Thyroid gland (tissue), 4 donors: ENCODE data around the gene SKIC8.

ENCODE experiments used
- POLR2A ChIP-seq, 2 donors: fragments of 450-650 bp; IDR thresholded peaks; one replicate each; pipeline ENCODE4 v1.6.1; 2017; ENCODE audit warnings: antibody characterized with exemption in 2 of 2, mild to moderate bottlenecking in 2 of 2, moderate library complexity in 1 of 2
- TF ChIP-seq, protein P1 (sequence below), 6 experiments: fragments of 200-600 bp in 3 of 6; fragments of 450-650 bp in 3 of 6; sonication (generic) in 3 of 6; IDR thresholded peaks; one replicate each; pipeline ENCODE4 v1.5.1; 2016 to 2019; ENCODE audit warnings: antibody characterized with exemption in 6 of 6, mild to moderate bottlenecking in 2 of 6, inconsistent platforms in 1 of 6, moderate library complexity in 1 of 6

DNA sequence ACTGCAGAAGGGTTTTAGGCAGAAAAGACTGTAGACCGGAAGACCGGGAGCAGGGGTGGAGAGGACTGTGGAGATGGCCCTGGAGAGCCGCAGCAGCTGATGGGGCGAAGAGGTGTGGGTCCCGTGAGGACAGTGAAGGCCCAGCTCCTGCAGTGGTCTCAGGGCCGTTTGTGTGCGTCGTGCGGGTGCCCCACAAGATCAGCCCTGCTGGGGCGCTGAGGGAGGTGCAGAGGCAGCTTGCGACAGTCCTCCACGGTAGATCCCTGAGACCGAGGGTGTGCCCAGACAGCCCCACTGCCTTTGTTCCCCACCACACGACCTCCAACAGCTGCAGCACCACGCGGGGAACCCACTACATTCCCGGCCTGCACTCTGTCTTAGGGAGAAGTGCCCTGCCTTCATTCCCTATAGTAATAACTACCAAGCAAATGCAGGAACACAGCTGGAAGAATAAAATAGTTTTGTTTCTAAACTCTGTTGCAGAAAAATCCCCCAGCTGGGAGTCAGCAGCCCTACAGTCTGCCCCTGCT, 21.7 kb upstream of the SKIC8 start:
- TF ChIP-seq, protein P1, sequence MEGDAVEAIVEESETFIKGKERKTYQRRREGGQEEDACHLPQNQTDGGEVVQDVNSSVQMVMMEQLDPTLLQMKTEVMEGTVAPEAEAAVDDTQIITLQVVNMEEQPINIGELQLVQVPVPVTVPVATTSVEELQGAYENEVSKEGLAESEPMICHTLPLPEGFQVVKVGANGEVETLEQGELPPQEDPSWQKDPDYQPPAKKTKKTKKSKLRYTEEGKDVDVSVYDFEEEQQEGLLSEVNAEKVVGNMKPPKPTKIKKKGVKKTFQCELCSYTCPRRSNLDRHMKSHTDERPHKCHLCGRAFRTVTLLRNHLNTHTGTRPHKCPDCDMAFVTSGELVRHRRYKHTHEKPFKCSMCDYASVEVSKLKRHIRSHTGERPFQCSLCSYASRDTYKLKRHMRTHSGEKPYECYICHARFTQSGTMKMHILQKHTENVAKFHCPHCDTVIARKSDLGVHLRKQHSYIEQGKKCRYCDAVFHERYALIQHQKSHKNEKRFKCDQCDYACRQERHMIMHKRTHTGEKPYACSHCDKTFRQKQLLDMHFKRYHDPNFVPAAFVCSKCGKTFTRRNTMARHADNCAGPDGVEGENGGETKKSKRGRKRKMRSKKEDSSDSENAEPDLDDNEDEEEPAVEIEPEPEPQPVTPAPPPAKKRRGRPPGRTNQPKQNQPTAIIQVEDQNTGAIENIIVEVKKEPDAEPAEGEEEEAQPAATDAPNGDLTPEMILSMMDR (IDR thresholded peaks at IDR 0.05), result no peak
- no peak for TF ChIP-seq POLR2A (IDR thresholded peaks at IDR 0.05)
